Prostate gland (tissue), 2 donors: ENCODE data around the gene ZNF420. TPM values are rescaled to one million over a fixed set of nuclear protein-coding genes. Genes with fewer than 3 reads are reported as not detected.
"Not testable (repeated sequence)": the region's sequence is repeated elsewhere in the genome, so short reads cannot be mapped to it uniquely, and the experiment has no call there.

Source experiments
- DNase-seq: peaks from one replicate; pipeline ENCODE4 v3.0.0-alpha.2; 2019; ENCODE audit warnings: low spot score
- H3K27ac ChIP-seq, 2 donors: fragments of 200-600 bp; sonication (generic); 2 replicates each; pipeline ENCODE4 v1.5.1; 2017 to 2019
- H3K27me3 ChIP-seq: fragments of 200-600 bp; sonication (generic); replicated peaks from 2 replicates; pipeline ENCODE4 v1.5.1; 2019; ENCODE audit not compliant: insufficient read depth
- H3K36me3 ChIP-seq, 2 donors: fragments of 200-600 bp; sonication (generic); 1 replicate in 1 of 2; 2 replicates in 1 of 2; pipeline versions ENCODE4 v1.5.1 to v1.8.1; 2017 to 2019
- H3K4me1 ChIP-seq: fragments of 200-600 bp; sonication (generic); replicated peaks from 2 replicates; pipeline ENCODE4 v1.5.1; 2019
- H3K4me3 ChIP-seq, 2 donors: fragments of 200-600 bp; sonication (generic); 2 replicates each; pipeline ENCODE4 v1.5.1; 2017 to 2019
- H3K9me3 ChIP-seq: fragments of 200-600 bp; sonication (generic); 2 replicates; pipeline ENCODE4 v1.5.1; 2017
- CTCF ChIP-seq, 4 experiments: fragments of 200-600 bp in 2 of 4; fragments of 450-650 bp in 2 of 4; sonication (generic) in 2 of 4; IDR thresholded peaks; 1 replicate in 3 of 4; 2 replicates in 1 of 4; pipeline ENCODE4 v1.5.1; 2016 to 2019; ENCODE audit warnings: antibody characterized with exemption in 4 of 4, mild to moderate bottlenecking in 2 of 4, moderate library complexity in 2 of 4
- POLR2A ChIP-seq: fragments of 450-650 bp; IDR thresholded peaks from one replicate; pipeline ENCODE4 v1.6.1; 2016; ENCODE audit warnings: antibody characterized with exemption, mild to moderate bottlenecking
- POLR2AphosphoS5 ChIP-seq: sonication (generic); formaldehyde crosslinking; IDR thresholded peaks from one replicate; pipeline ENCODE4 v1.6.1; 2017; ENCODE audit warnings: antibody characterized with exemption
- WGBS: methylation state at CpG from one replicate; pipeline ENCODE4 v1.1.5; 2018; 5-methylcytosine and 5-hydroxymethylcytosine counted together
- intact Hi-C: fragments of 100-400 bp; cut with DNase I; formaldehyde crosslinking; loops from one replicate; pipeline ENCODE4 v1.14.2; 2022
- total RNA-seq, 2 donors: library from RNA; depleted of rRNA; stranded (reverse); fragments of >200 nt; gene quantifications; one replicate each; pipeline ENCODE4 v1.1.0, GENCODE V29; 2016

ZNF420 gene
- 10 to 100 TPM in 1 of 2 donors, 1 to 10 TPM in 1; 4.8 to 10.7 TPM for total RNA-seq

- no peaks in the 10 kb centered on the region for H3K4me1 ChIP-seq
- WGBS, result under 1% methylated on average over 48 of the region's 61 CpGs
- H3K27ac ChIP-seq, result peak within 1 kb of the TSS; percentile 82 to 84
- intact Hi-C loops, result no loop called here
- peak within 1 kb of the TSS; percentile 56 to 68 for H3K4me3 ChIP-seq
- peak in 2 of 4 experiments; percentile 19 to 36 for TF ChIP-seq CTCF (IDR thresholded peaks at IDR 0.05)
- TF ChIP-seq POLR2AphosphoS5, result peak; percentile 96
- TF ChIP-seq POLR2A, result peak; percentile 40
- peaks cover under 1% of the 10 kb centered on the region for H3K9me3 ChIP-seq
- DNase-seq, result peak; percentile 93
- no peaks in the 10 kb centered on the region for H3K36me3 ChIP-seq
- no peaks in the 10 kb centered on the region for H3K27me3 ChIP-seq
These were observed at the start of gene ZNF420 for GRCh38 chr19:37077934-37078716. Gene ZNF420, plus strand, starts transcription at chr19:37078433. Its CDS starts 10,686 bp downstream, at chr19:37089119.

GRCh38 chr19:37045140-37045539 is 33.1 kb upstream of the ZNF420 start:
- intact Hi-C loops, result no loop called here
- Histone ChIP-seq H3K4me1 (no peaks in the 10 kb centered on the region), H3K4me3 (no peak overlapping the region), H3K27ac (no peak overlapping the region), H3K27me3 (no peaks in the 10 kb centered on the region), H3K36me3 (no peaks in the 10 kb centered on the region), H3K9me3 (no peaks in the 10 kb centered on the region)
- no peak for DNase-seq
- TF ChIP-seq POLR2AphosphoS5 (no peak), CTCF (IDR thresholded peaks at IDR 0.05) (no peak), POLR2A (no peak)
- 33% methylated on average over 1 of the region's 1 CpG for WGBS

GRCh38 chr19:37055330-37055729 is 22.9 kb upstream of the ZNF420 start:
- no peaks in the 10 kb centered on the region for H3K9me3 ChIP-seq
- H3K36me3 ChIP-seq, result no peaks in the 10 kb centered on the region
- no peaks in the 10 kb centered on the region for H3K27me3 ChIP-seq
- TF ChIP-seq CTCF (IDR thresholded peaks at IDR 0.05), result no peak
- TF ChIP-seq POLR2AphosphoS5, result no peak
- TF ChIP-seq POLR2A, result no peak
- 94% methylated on average over 21 of the region's 22 CpGs for WGBS
- intact Hi-C loops, result no loop called here
- no peak overlapping the region for H3K27ac ChIP-seq
- DNase-seq, result no peak
- H3K4me1 ChIP-seq, result no peaks in the 10 kb centered on the region
- H3K4me3 ChIP-seq, result no peak overlapping the region

- TF ChIP-seq POLR2AphosphoS5 (no peak), POLR2A (no peak), CTCF (IDR thresholded peaks at IDR 0.05) (no peak)
- DNase-seq, result no peak
- no peaks in the 10 kb centered on the region for H3K36me3 ChIP-seq
- WGBS, result 96% methylated on average over 24 of the region's 24 CpGs
- H3K4me1 ChIP-seq, result no peaks in the 10 kb centered on the region
- no peak overlapping the region for H3K4me3 ChIP-seq
- intact Hi-C loops, result no loop called here
- no peak overlapping the region for H3K27ac ChIP-seq
- no peaks in the 10 kb centered on the region for H3K27me3 ChIP-seq
- H3K9me3 ChIP-seq, result no peaks in the 10 kb centered on the region
These were observed 21.5 kb upstream of the ZNF420 start for GRCh38 chr19:37056776-37057175.

- TF ChIP-seq POLR2AphosphoS5 (no peak), CTCF (IDR thresholded peaks at IDR 0.05) (no peak), POLR2A (no peak)
- no peak overlapping the region for H3K27ac ChIP-seq
- 53% methylated on average over 32 of the region's 39 CpGs for WGBS
- intact Hi-C loops, result no loop called here
- H3K4me3 ChIP-seq, result no peak overlapping the region
- no peaks in the 10 kb centered on the region for H3K27me3 ChIP-seq
- no peaks in the 10 kb centered on the region for H3K9me3 ChIP-seq
- no peak for DNase-seq
- H3K36me3 ChIP-seq, result no peaks in the 10 kb centered on the region
- no peaks in the 10 kb centered on the region for H3K4me1 ChIP-seq
These were observed 19.1 kb upstream of the ZNF420 start for GRCh38 chr19:37059142-37059541.

- H3K36me3 ChIP-seq, DNase-seq, H3K4me3 ChIP-seq, H3K27ac ChIP-seq, intact Hi-C loops, H3K27me3 ChIP-seq, H3K4me1 ChIP-seq, H3K9me3 ChIP-seq: not testable (repeated sequence)
- WGBS, result 49% methylated on average over 4 of the region's 4 CpGs
These were observed 13.3 kb upstream of the ZNF420 start for GRCh38 chr19:37064886-37065285.
